Mucosa of stomach (tissue), 1 donor: ENCODE measurements around the gene CLDN20.
"Not testable (repeated sequence)": the region's sequence is repeated elsewhere in the genome, so short reads cannot be mapped to it uniquely, and the experiment has no call there.

Experiments used
- H3K27me3 ChIP-seq: one replicate; pipeline ENCODE4 v1.7.0; 2013; ENCODE audit warnings: mild to moderate bottlenecking, low read length; ENCODE audit not compliant: control insufficient read depth, insufficient read depth
- H3K36me3 ChIP-seq: one replicate; pipeline ENCODE4 v1.7.0; 2013; ENCODE audit warnings: low read length; ENCODE audit not compliant: control insufficient read depth, insufficient read depth
- H3K4me1 ChIP-seq: one replicate; pipeline ENCODE4 v1.7.0; 2013; ENCODE audit warnings: mild to moderate bottlenecking, low read length; ENCODE audit not compliant: control insufficient read depth, insufficient read depth
- H3K4me3 ChIP-seq: one replicate; pipeline ENCODE4 v1.7.0; 2013; ENCODE audit warnings: low read length
- H3K9ac ChIP-seq: one replicate; pipeline ENCODE4 v1.7.0; 2013; ENCODE audit warnings: mild to moderate bottlenecking, low read length, moderate library complexity
- H3K9me3 ChIP-seq: one replicate; pipeline ENCODE4 v1.7.0; 2013; ENCODE audit warnings: mild to moderate bottlenecking, low read length, moderate library complexity; ENCODE audit not compliant: control insufficient read depth
- donor health status: Pancreatic carcinoma.

Gene CLDN20

GRCh38 chr6:155228546-155229166 is 35.2 kb upstream of the CLDN20 start:
- Histone ChIP-seq H3K36me3 (no peaks in the 10 kb centered on the region), H3K9me3 (no peaks in the 10 kb centered on the region), H3K4me1 (no peaks in the 10 kb centered on the region), H3K9ac (no peak overlapping the region), H3K27me3 (no peaks in the 10 kb centered on the region), H3K4me3 (no peak overlapping the region)

GRCh38 chr6:155230975-155231374 is 32.8 kb upstream of the CLDN20 start:
- not testable (repeated sequence) for H3K4me3 ChIP-seq, H3K4me1 ChIP-seq, H3K27me3 ChIP-seq, H3K36me3 ChIP-seq, H3K9ac ChIP-seq, H3K9me3 ChIP-seq

GRCh38 chr6:155232848-155233247 is 31.0 kb upstream of the CLDN20 start:
- Histone ChIP-seq H3K36me3 (no peaks in the 10 kb centered on the region), H3K9ac (no peak overlapping the region), H3K4me1 (no peaks in the 10 kb centered on the region), H3K9me3 (peaks cover 2% of the 10 kb centered on the region), H3K27me3 (no peaks in the 10 kb centered on the region), H3K4me3 (no peak overlapping the region)

- Histone ChIP-seq H3K4me1 (no peaks in the 10 kb centered on the region), H3K9ac (no peak overlapping the region), H3K36me3 (no peaks in the 10 kb centered on the region), H3K9me3 (peaks cover 4% of the 10 kb centered on the region), H3K27me3 (no peaks in the 10 kb centered on the region), H3K4me3 (no peak overlapping the region)
These were observed 29.6 kb upstream of the CLDN20 start for GRCh38 chr6:155234167-155234566.

- H3K27me3 ChIP-seq, result no peaks in the 10 kb centered on the region
- peaks cover 4% of the 10 kb centered on the region for H3K9me3 ChIP-seq
- H3K9ac ChIP-seq, result no peak overlapping the region
- no peaks in the 10 kb centered on the region for H3K4me1 ChIP-seq
- H3K4me3 ChIP-seq, result no peak overlapping the region
- no peaks in the 10 kb centered on the region for H3K36me3 ChIP-seq
These were observed 29.1 kb upstream of the CLDN20 start for GRCh38 chr6:155234687-155235086.

GRCh38 chr6:155235087-155235486 is 28.7 kb upstream of the CLDN20 start:
- Histone ChIP-seq H3K4me3 (no peak overlapping the region), H3K9ac (no peak overlapping the region), H3K36me3 (no peaks in the 10 kb centered on the region), H3K9me3 (peaks cover 4% of the 10 kb centered on the region), H3K4me1 (no peaks in the 10 kb centered on the region), H3K27me3 (no peaks in the 10 kb centered on the region)

- Histone ChIP-seq H3K4me1 (no peaks in the 10 kb centered on the region), H3K9ac (no peak overlapping the region), H3K9me3 (peaks cover 4% of the 10 kb centered on the region), H3K27me3 (no peaks in the 10 kb centered on the region), H3K36me3 (no peaks in the 10 kb centered on the region), H3K4me3 (no peak overlapping the region)
These were observed 26.2 kb upstream of the CLDN20 start for GRCh38 chr6:155237613-155238012.

GRCh38 chr6:155240905-155241600 is 22.8 kb upstream of the CLDN20 start:
- peaks cover 4% of the 10 kb centered on the region for H3K9me3 ChIP-seq
- no peak overlapping the region for H3K4me3 ChIP-seq
- no peaks in the 10 kb centered on the region for H3K36me3 ChIP-seq
- H3K27me3 ChIP-seq, result no peaks in the 10 kb centered on the region
- H3K4me1 ChIP-seq, result no peaks in the 10 kb centered on the region
- H3K9ac ChIP-seq, result no peak overlapping the region

- Histone ChIP-seq H3K9ac (no peak overlapping the region), H3K9me3 (peaks cover 4% of the 10 kb centered on the region), H3K36me3 (no peaks in the 10 kb centered on the region), H3K4me1 (no peaks in the 10 kb centered on the region), H3K27me3 (no peaks in the 10 kb centered on the region), H3K4me3 (no peak overlapping the region)
These were observed 21.8 kb upstream of the CLDN20 start for GRCh38 chr6:155241966-155242365.

- H3K9ac ChIP-seq, result no peak overlapping the region
- H3K36me3 ChIP-seq, result no peaks in the 10 kb centered on the region
- no peaks in the 10 kb centered on the region for H3K9me3 ChIP-seq
- no peak overlapping the region for H3K4me3 ChIP-seq
- H3K27me3 ChIP-seq, result no peaks in the 10 kb centered on the region
- no peaks in the 10 kb centered on the region for H3K4me1 ChIP-seq
These were observed 19.4 kb upstream of the CLDN20 start for GRCh38 chr6:155244434-155244833.

- no peaks in the 10 kb centered on the region for H3K9me3 ChIP-seq
- H3K27me3 ChIP-seq, result no peaks in the 10 kb centered on the region
- no peaks in the 10 kb centered on the region for H3K36me3 ChIP-seq
- H3K4me1 ChIP-seq, result no peaks in the 10 kb centered on the region
- no peak overlapping the region for H3K9ac ChIP-seq
- no peak overlapping the region for H3K4me3 ChIP-seq
These were observed 18.6 kb upstream of the CLDN20 start for GRCh38 chr6:155245193-155245592.

- no peaks in the 10 kb centered on the region for H3K9me3 ChIP-seq
- no peaks in the 10 kb centered on the region for H3K4me1 ChIP-seq
- H3K4me3 ChIP-seq, result no peak overlapping the region
- no peaks in the 10 kb centered on the region for H3K27me3 ChIP-seq
- H3K36me3 ChIP-seq, result no peaks in the 10 kb centered on the region
- no peak overlapping the region for H3K9ac ChIP-seq
These were observed 18.0 kb upstream of the CLDN20 start for GRCh38 chr6:155245831-155246230.
